H9 (cell line): ENCODE data around the gene USP34. TPM values are rescaled to one million over a fixed set of nuclear protein-coding genes. Genes with fewer than 3 reads are reported as not detected.
A peak's percentile ranks its signal among the peaks of the same experiment; 100 is the strongest.

ENCODE experiments used
- DNase-seq: peaks from one replicate; pipeline ENCODE4 v3.0.0-alpha.2; 2017
- H2AFZ ChIP-seq: one replicate; pipeline ENCODE4 v1.6.1; 2013; ENCODE audit warnings: mild to moderate bottlenecking, low read length, control low read depth, moderate library complexity
- H2AK5ac ChIP-seq: 2 replicates; pipeline ENCODE4 v1.6.1; 2013; ENCODE audit warnings: low read length, control low read depth, mixed read lengths; ENCODE audit not compliant: insufficient read length
- H2BK120ac ChIP-seq: one replicate; pipeline ENCODE4 v1.6.1; 2013; ENCODE audit warnings: low read depth, mild to moderate bottlenecking, low read length, control low read depth, inconsistent platforms; ENCODE audit not compliant: poor library complexity, severe bottlenecking
- H2BK12ac ChIP-seq: 2 replicates; pipeline ENCODE4 v1.6.1; 2013; ENCODE audit warnings: low read length, control low read depth, mixed read lengths, low read depth; ENCODE audit not compliant: insufficient read length
- H2BK15ac ChIP-seq: 2 replicates; pipeline ENCODE4 v1.6.1; 2013; ENCODE audit warnings: low read depth, low read length, control low read depth
- H2BK20ac ChIP-seq: one replicate; pipeline ENCODE4 v1.6.1; 2013; ENCODE audit warnings: low read depth, mild to moderate bottlenecking, low read length, control low read depth, inconsistent platforms; ENCODE audit not compliant: poor library complexity, severe bottlenecking
- H2BK5ac ChIP-seq: 2 replicates; pipeline ENCODE4 v1.6.1; 2013; ENCODE audit warnings: low read length, control low read depth, mixed read lengths; ENCODE audit not compliant: insufficient read length
- H3K14ac ChIP-seq: 2 replicates; pipeline ENCODE4 v1.6.1; 2013; ENCODE audit warnings: low read length, control low read depth; ENCODE audit not compliant: insufficient read depth
- H3K18ac ChIP-seq: 2 replicates; pipeline ENCODE4 v1.6.1; 2013; ENCODE audit warnings: low read depth, mild to moderate bottlenecking, mixed read lengths, low read length, control low read depth; ENCODE audit not compliant: insufficient read length
- H3K23ac ChIP-seq: 2 replicates; pipeline ENCODE4 v1.6.1; 2013; ENCODE audit warnings: low read length, control low read depth, mixed read lengths, low read depth; ENCODE audit not compliant: insufficient read length
- H3K23me2 ChIP-seq: 2 replicates; pipeline ENCODE4 v1.6.1; 2013; ENCODE audit warnings: low read depth, mild to moderate bottlenecking, mixed read lengths, low read length, control low read depth; ENCODE audit not compliant: insufficient read length, poor library complexity, severe bottlenecking
- H3K27ac ChIP-seq: 2 replicates; pipeline ENCODE4 v1.5.1; 2013; ENCODE audit warnings: low read length, control low read depth, mixed read lengths, low read depth; ENCODE audit not compliant: insufficient read length
- H3K27me3 ChIP-seq: 2 replicates; pipeline ENCODE4 v1.6.1; 2013; ENCODE audit warnings: low read length, control low read depth, inconsistent platforms; ENCODE audit not compliant: insufficient read depth
- H3K4ac ChIP-seq: 2 replicates; pipeline ENCODE4 v1.6.1; 2013; ENCODE audit warnings: low read depth, mild to moderate bottlenecking, control low read depth, inconsistent platforms, low read length, moderate library complexity
- H3K4me1 ChIP-seq: 2 replicates; pipeline ENCODE4 v1.6.1; 2013; ENCODE audit warnings: low read length, control low read depth, inconsistent platforms; ENCODE audit not compliant: insufficient read depth
- H3K4me2 ChIP-seq: 2 replicates; pipeline ENCODE4 v1.6.1; 2013; ENCODE audit warnings: low read length, control low read depth, mixed read lengths; ENCODE audit not compliant: insufficient read length, insufficient read depth
- H3K56ac ChIP-seq: 2 replicates; pipeline ENCODE4 v1.6.1; 2013; ENCODE audit warnings: low read depth, mild to moderate bottlenecking, mixed read lengths, low read length, control low read depth; ENCODE audit not compliant: insufficient read length
- H3K79me1 ChIP-seq: 2 replicates; pipeline ENCODE4 v1.6.1; 2013; ENCODE audit warnings: low read depth, mild to moderate bottlenecking, moderate library complexity, low read length, control low read depth, inconsistent platforms; ENCODE audit not compliant: insufficient read depth, poor library complexity, severe bottlenecking
- H3K79me2 ChIP-seq: 2 replicates; pipeline ENCODE4 v1.6.1; 2013; ENCODE audit warnings: low read length, control low read depth, inconsistent platforms; ENCODE audit not compliant: insufficient read depth
- H3K9ac ChIP-seq: 2 replicates; pipeline ENCODE4 v1.6.1; 2013; ENCODE audit warnings: low read length, control low read depth, mixed read lengths; ENCODE audit not compliant: insufficient read length; ENCODE audit errors: extremely low read depth
- H3K9me3 ChIP-seq: one replicate; pipeline ENCODE4 v1.6.1; 2013; ENCODE audit warnings: low read depth, low read length, inconsistent platforms; ENCODE audit not compliant: control insufficient read depth
- H3T11ph ChIP-seq: one replicate; pipeline ENCODE4 v1.6.1; 2013; ENCODE audit warnings: mild to moderate bottlenecking, low read length, control low read depth, inconsistent platforms
- H4K20me1 ChIP-seq: one replicate; pipeline ENCODE4 v1.6.1; 2013; ENCODE audit not compliant: control insufficient read depth, insufficient read length, insufficient read depth
- H4K5ac ChIP-seq: 2 replicates; pipeline ENCODE4 v1.6.1; 2013; ENCODE audit warnings: low read depth, mild to moderate bottlenecking, mixed read lengths, low read length, control low read depth; ENCODE audit not compliant: insufficient read length
- H4K8ac ChIP-seq: replicated peaks from 2 replicates; pipeline ENCODE4 v1.6.1; 2013; ENCODE audit warnings: low read length, control low read depth, mixed read lengths, low read depth; ENCODE audit not compliant: insufficient read length
- H4K91ac ChIP-seq: 2 replicates; pipeline ENCODE4 v1.6.1; 2013; ENCODE audit warnings: low read depth, mild to moderate bottlenecking, moderate library complexity, mixed read lengths, low read length, control low read depth; ENCODE audit not compliant: insufficient read length
- H3K27ac Mint-ChIP-seq, 3 experiments: 2 replicates in 2 of 3; 3 replicates in 1 of 3; pipeline ENCODE4 v1.8.0; 2020 to 2021; ENCODE audit warnings: mixed read lengths in 3 of 3, mild to moderate bottlenecking in 1 of 3, moderate library complexity in 1 of 3
- H3K27me3 Mint-ChIP-seq: 2 replicates; pipeline ENCODE4 v1.8.0; 2021; ENCODE audit warnings: low read depth, mild to moderate bottlenecking, moderate library complexity, mixed read lengths
- H3K36me3 Mint-ChIP-seq, 3 experiments: 2 replicates in 2 of 3; 3 replicates in 1 of 3; pipeline ENCODE4 v1.8.0; 2020 to 2021; ENCODE audit warnings: low read depth in 3 of 3, mixed read lengths in 3 of 3; ENCODE audit not compliant: insufficient read depth in 1 of 3
- H3K4me1 Mint-ChIP-seq, 2 experiments: 2 replicates each; pipeline ENCODE4 v1.8.0; 2020; ENCODE audit warnings: mixed read lengths in 2 of 2
- H3K4me3 Mint-ChIP-seq, 2 experiments: 2 replicates in 1 of 2; 3 replicates in 1 of 2; pipeline ENCODE4 v1.8.0; 2020 to 2021; ENCODE audit warnings: mild to moderate bottlenecking in 2 of 2, mixed read lengths in 2 of 2, moderate library complexity in 1 of 2
- H3K9me3 Mint-ChIP-seq, 2 experiments: 2 replicates in 1 of 2; 3 replicates in 1 of 2; pipeline ENCODE4 v1.8.0; 2020; ENCODE audit warnings: mild to moderate bottlenecking in 2 of 2, mixed read lengths in 2 of 2, moderate library complexity in 1 of 2
- WGBS: extraction: QIAGEN DNeasy Blood & Tissue Kit; methylation state at CpG from one replicate; pipeline ENCODE4 v1.1.7; 2013; ENCODE audit warnings: missing lambda C conversion rate, low lambda C conversion rate, mixed read lengths; ENCODE audit not compliant: insufficient read length; ENCODE audit errors: extremely low coverage; 5-methylcytosine and 5-hydroxymethylcytosine counted together
- total RNA-seq: library from RNA; stranded (reverse); gene quantifications from 2 replicates; pipeline ENCODE4 v1.2.1, GENCODE V29; 2021
- TF ChIP-seq, protein P1 (sequence below): fragments of 200-600 bp; sonication (generic); conservative IDR thresholded peaks from 3 replicates; pipeline ENCODE4 v1.8.0; 2021; ENCODE audit warnings: antibody characterized with exemption, mild to moderate bottlenecking

The USP34 gene
- total RNA-seq, 1 experiment from 2014 or later: 93.9 TPM

DNA sequence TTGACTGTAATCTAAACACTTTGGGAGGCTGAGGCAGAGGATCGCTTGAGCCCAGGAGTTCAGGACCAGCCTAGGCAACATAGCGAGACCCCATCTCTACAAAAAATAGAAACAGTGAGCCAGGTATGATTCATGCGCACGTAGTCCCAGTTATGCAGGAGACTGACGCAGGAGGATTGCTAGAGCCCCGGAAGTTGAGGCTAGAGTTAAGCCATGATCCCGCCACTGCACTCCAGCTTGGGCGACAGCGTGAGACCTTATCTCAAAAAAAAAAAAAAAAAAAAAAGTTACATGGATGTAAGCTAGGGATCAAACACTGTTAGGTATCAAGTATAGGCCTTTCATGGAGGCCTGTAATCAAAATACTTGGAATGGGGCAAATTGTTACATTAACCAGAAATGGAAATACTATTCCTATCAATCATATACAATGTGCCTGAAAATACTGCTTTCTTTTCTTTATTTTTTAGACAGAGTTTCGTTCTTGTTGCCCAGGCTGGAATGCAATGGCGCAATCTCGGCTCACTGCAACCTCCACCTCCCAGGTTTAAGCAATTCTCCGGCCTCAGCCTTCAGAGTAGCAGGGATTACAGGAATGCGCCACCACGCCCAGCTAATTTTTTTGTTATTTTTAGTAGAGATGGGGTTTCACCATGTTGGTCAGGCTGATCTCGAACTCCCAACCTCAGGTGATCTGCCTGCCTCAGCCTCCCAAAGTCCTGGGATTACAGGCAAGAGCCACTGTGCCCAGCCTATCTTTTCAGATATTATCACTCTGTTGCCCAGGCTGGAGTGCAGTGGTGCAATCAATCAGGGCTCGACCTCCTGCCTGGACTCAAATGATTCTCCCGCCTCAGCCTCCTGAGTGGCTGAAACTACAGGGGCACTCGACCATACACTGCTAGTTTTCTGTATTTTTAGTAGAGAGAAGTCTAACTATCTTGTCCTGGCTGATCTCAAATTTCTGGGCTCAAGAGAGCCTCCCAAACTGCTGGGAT lies 40.1 kb upstream of the USP34 start:
- no CpG with 5 or more reads among the region's 19 CpGs for WGBS
- H3K9me3 ChIP-seq: no peaks in the 10 kb centered on the region
- H2AFZ ChIP-seq: no peak overlapping the region
- no peak overlapping the region for H4K91ac ChIP-seq
- H3T11ph ChIP-seq: no peak overlapping the region
- H4K20me1 ChIP-seq: no peaks in the 10 kb centered on the region
- no peaks in the 10 kb centered on the region for H3K79me1 ChIP-seq
- peaks cover 48% of the 10 kb centered on the region; the same call in 1 of the 2 replicates for H3K79me2 ChIP-seq
- no peak overlapping the region for H3K27ac ChIP-seq
- H4K8ac ChIP-seq: no peak overlapping the region
- Mint-ChIP-seq H3K36me3 (peaks cover 45 to 89% (median 75%) of the 10 kb centered on the region in 3 experiments; a peak in 6 of 7 replicates), H3K4me1 (peaks cover 16 to 22% of the 10 kb centered on the region in 2 experiments), H3K9me3 (no peaks in the 10 kb centered on the region), H3K4me3 (no peak overlapping the region), H3K27me3 (no peaks in the 10 kb centered on the region), H3K27ac (peak overlapping the region; percentile 72 to 78 (median 77); a peak in 5 of 7 replicates)
- H2BK12ac ChIP-seq: no peak overlapping the region
- H3K14ac ChIP-seq: no peak overlapping the region
- no peak overlapping the region for H4K5ac ChIP-seq
- H3K23ac ChIP-seq: no peak overlapping the region
- no peak overlapping the region for H2AK5ac ChIP-seq
- no peak overlapping the region for H2BK5ac ChIP-seq
- H3K9ac ChIP-seq: no peak overlapping the region
- TF ChIP-seq, protein P1, sequence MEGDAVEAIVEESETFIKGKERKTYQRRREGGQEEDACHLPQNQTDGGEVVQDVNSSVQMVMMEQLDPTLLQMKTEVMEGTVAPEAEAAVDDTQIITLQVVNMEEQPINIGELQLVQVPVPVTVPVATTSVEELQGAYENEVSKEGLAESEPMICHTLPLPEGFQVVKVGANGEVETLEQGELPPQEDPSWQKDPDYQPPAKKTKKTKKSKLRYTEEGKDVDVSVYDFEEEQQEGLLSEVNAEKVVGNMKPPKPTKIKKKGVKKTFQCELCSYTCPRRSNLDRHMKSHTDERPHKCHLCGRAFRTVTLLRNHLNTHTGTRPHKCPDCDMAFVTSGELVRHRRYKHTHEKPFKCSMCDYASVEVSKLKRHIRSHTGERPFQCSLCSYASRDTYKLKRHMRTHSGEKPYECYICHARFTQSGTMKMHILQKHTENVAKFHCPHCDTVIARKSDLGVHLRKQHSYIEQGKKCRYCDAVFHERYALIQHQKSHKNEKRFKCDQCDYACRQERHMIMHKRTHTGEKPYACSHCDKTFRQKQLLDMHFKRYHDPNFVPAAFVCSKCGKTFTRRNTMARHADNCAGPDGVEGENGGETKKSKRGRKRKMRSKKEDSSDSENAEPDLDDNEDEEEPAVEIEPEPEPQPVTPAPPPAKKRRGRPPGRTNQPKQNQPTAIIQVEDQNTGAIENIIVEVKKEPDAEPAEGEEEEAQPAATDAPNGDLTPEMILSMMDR: no peak
- H3K4me1 ChIP-seq: no peaks in the 10 kb centered on the region
- no peak overlapping the region for H2BK20ac ChIP-seq
- H3K23me2 ChIP-seq: no peaks in the 10 kb centered on the region
- no peak overlapping the region for H3K4me2 ChIP-seq
- no peaks in the 10 kb centered on the region for H3K27me3 ChIP-seq
- H3K4ac ChIP-seq: no peak overlapping the region
- no peak overlapping the region for H3K56ac ChIP-seq
- DNase-seq: no peak
- H2BK15ac ChIP-seq: no peak overlapping the region
- H2BK120ac ChIP-seq: no peak overlapping the region
- no peak overlapping the region for H3K18ac ChIP-seq
